GM20000 (cell line): ENCODE data around the gene FLVCR2.

Experiments used
- DNase-seq: peaks from one replicate; pipeline ENCODE4 v3.0.0; 2012; ENCODE audit warnings: low spot score
- CTCF ChIP-seq: IDR thresholded peaks from 2 replicates; pipeline ENCODE4 v1.5.1; 2012; ENCODE audit warnings: mild to moderate bottlenecking, control low read depth; ENCODE audit errors: extremely low read depth, missing control alignments

The FLVCR2 gene

GRCh38 chr14:75661499-75661814, 83.0 kb downstream of the FLVCR2 start:
- TF ChIP-seq CTCF = no peak
- DNase-seq = no peak

- no peak for DNase-seq
- TF ChIP-seq CTCF = no peak
Measured at GRCh38 chr14:75662966-75663365, 84.5 kb downstream of the FLVCR2 start.

- DNase-seq = no peak
- TF ChIP-seq CTCF = no peak
Measured at GRCh38 chr14:75667099-75667765, 88.8 kb downstream of the FLVCR2 start.

- no peak for TF ChIP-seq CTCF
- DNase-seq = no peak
Measured at GRCh38 chr14:75672605-75673192, 94.3 kb downstream of the FLVCR2 start.

- TF ChIP-seq CTCF = no peak
- DNase-seq = peak; percentile 34
Measured at GRCh38 chr14:75673345-75674035, 95.1 kb downstream of the FLVCR2 start.

GRCh38 chr14:75675265-75675960, 97.0 kb downstream of the FLVCR2 start:
- TF ChIP-seq CTCF = no peak
- DNase-seq = no peak

GRCh38 chr14:75685910-75686309, 107.5 kb downstream of the FLVCR2 start:
- no peak for DNase-seq
- TF ChIP-seq CTCF = no peak
